DOHH2 (cell line): ENCODE results near the gene HMGXB3.

Experiments
- H3F3A ChIP-seq: fragments of 200-600 bp; sonication (generic), shearing (Covaris generic); 2 replicates; pipeline ENCODE4 v1.6.0; 2016; ENCODE audit warnings: antibody characterized with exemption, mild to moderate bottlenecking; ENCODE audit not compliant: control insufficient read depth, insufficient read depth
- H3K27ac ChIP-seq: fragments of 200-600 bp; sonication (generic); 2 replicates; pipeline ENCODE4 v1.5.1; 2014; ENCODE audit warnings: low read depth, mild to moderate bottlenecking, low read length, moderate library complexity
- H3K27me3 ChIP-seq: fragments of 200-600 bp; sonication (generic); 2 replicates; pipeline ENCODE4 v1.6.1; 2014; ENCODE audit warnings: mild to moderate bottlenecking, low read length, mixed read lengths; ENCODE audit not compliant: control insufficient read depth
- H3K36me3 ChIP-seq: fragments of 200-600 bp; sonication (generic); 2 replicates; pipeline ENCODE4 v1.6.1; 2014; ENCODE audit warnings: mild to moderate bottlenecking, low read length, moderate library complexity, mixed read lengths; ENCODE audit not compliant: control insufficient read depth
- H3K4me1 ChIP-seq: fragments of 200-600 bp; sonication (generic); 2 replicates; pipeline ENCODE4 v1.6.1; 2014; ENCODE audit warnings: mild to moderate bottlenecking, low read length, mixed read lengths; ENCODE audit not compliant: control insufficient read depth
- H3K4me2 ChIP-seq: fragments of 200-600 bp; sonication (generic); 2 replicates; pipeline ENCODE4 v1.6.0; 2014; ENCODE audit warnings: mild to moderate bottlenecking, low read length, moderate library complexity
- H3K4me3 ChIP-seq: fragments of 200-600 bp; sonication (generic); 2 replicates; pipeline ENCODE4 v1.5.1; 2014; ENCODE audit warnings: mild to moderate bottlenecking, low read length, mixed read lengths
- H3K79me2 ChIP-seq: fragments of 200-600 bp; sonication (generic); 2 replicates; pipeline ENCODE4 v1.6.1; 2014; ENCODE audit warnings: mild to moderate bottlenecking, low read length, mixed read lengths; ENCODE audit not compliant: control insufficient read depth
- H3K9me2 ChIP-seq: fragments of 200-600 bp; sonication (generic); replicated peaks from 2 replicates; pipeline ENCODE4 v1.6.1; 2014; ENCODE audit warnings: mild to moderate bottlenecking, low read length, mixed read lengths; ENCODE audit not compliant: control insufficient read depth
- H3K9me3 ChIP-seq: fragments of 200-600 bp; sonication (generic); 2 replicates; pipeline ENCODE4 v1.6.1; 2014; ENCODE audit warnings: antibody characterized with exemption, low read length, mixed read lengths; ENCODE audit not compliant: control insufficient read depth, insufficient read depth
- H4K20me1 ChIP-seq: fragments of 200-600 bp; sonication (generic); 2 replicates; pipeline ENCODE4 v1.6.0; 2014; ENCODE audit warnings: low read depth, mild to moderate bottlenecking, antibody characterized with exemption, low read length, moderate library complexity; ENCODE audit not compliant: control insufficient read depth, insufficient read depth
- EZH2phosphoT487 ChIP-seq: fragments of 200-600 bp; sonication (generic); IDR thresholded peaks from 2 replicates; pipeline ENCODE4 v1.6.1; 2017; ENCODE audit warnings: borderline replicate concordance, mild to moderate bottlenecking, antibody characterized with exemption, low read length, moderate library complexity, mixed read lengths
- TF ChIP-seq, protein P1 (sequence below): fragments of 200-600 bp; sonication (generic); IDR thresholded peaks from one replicate; pipeline ENCODE4 v1.5.1; 2014; ENCODE audit warnings: antibody characterized with exemption, mild to moderate bottlenecking, low read depth, low read length; ENCODE audit not compliant: poor library complexity, severe bottlenecking

The HMGXB3 gene

GRCh38 chr5:150062216-150062922 lies 61.8 kb downstream of the HMGXB3 start:
- no peaks in the 10 kb centered on the region for H3K9me2 ChIP-seq
- H3K27ac ChIP-seq = no peak overlapping the region
- H3K27me3 ChIP-seq = peaks cover 12% of the 10 kb centered on the region; the same call in 1 of the 2 replicates
- H3K4me3 ChIP-seq = no peak overlapping the region
- no peaks in the 10 kb centered on the region for H3K9me3 ChIP-seq
- H3K36me3 ChIP-seq = no peaks in the 10 kb centered on the region
- TF ChIP-seq, protein P1, sequence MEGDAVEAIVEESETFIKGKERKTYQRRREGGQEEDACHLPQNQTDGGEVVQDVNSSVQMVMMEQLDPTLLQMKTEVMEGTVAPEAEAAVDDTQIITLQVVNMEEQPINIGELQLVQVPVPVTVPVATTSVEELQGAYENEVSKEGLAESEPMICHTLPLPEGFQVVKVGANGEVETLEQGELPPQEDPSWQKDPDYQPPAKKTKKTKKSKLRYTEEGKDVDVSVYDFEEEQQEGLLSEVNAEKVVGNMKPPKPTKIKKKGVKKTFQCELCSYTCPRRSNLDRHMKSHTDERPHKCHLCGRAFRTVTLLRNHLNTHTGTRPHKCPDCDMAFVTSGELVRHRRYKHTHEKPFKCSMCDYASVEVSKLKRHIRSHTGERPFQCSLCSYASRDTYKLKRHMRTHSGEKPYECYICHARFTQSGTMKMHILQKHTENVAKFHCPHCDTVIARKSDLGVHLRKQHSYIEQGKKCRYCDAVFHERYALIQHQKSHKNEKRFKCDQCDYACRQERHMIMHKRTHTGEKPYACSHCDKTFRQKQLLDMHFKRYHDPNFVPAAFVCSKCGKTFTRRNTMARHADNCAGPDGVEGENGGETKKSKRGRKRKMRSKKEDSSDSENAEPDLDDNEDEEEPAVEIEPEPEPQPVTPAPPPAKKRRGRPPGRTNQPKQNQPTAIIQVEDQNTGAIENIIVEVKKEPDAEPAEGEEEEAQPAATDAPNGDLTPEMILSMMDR = no peak
- TF ChIP-seq EZH2phosphoT487 = no peak
- peaks cover 6% of the 10 kb centered on the region for H3K4me1 ChIP-seq
- no peaks in the 10 kb centered on the region for H3K79me2 ChIP-seq
- H3K4me2 ChIP-seq = no peak overlapping the region
- 0 out of 2 replicates have a peak, but pooled peaks cover 3% of the 10 kb centered on the region for H3F3A ChIP-seq
- H4K20me1 ChIP-seq = no peaks in the 10 kb centered on the region

DNA sequence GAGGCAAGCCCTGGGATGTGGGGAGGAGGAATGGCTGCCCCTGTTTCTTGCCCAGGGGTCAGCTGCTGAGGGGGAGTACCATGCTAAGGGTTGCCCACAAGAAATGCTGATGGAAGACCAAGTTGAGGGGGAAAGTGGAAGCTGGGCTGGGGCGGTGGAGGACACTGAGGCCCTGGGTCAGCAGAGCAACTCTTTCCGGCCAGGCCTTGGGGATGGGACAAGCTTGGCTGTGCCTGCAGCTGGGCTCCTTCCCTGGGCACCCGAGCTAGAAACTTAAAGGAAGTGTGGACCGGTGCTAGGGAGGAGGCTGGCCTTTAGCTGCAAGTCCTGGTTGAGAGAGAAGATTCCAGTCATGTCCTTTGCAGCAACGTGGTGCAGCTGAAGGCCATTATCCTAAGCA lies 63.1 kb downstream of the HMGXB3 start:
- H3K9me2 ChIP-seq = no peaks in the 10 kb centered on the region
- TF ChIP-seq, protein P1 = no peak
- TF ChIP-seq EZH2phosphoT487 = no peak
- H3F3A ChIP-seq = no peaks in the 10 kb centered on the region
- no peaks in the 10 kb centered on the region for H3K79me2 ChIP-seq
- no peaks in the 10 kb centered on the region for H3K36me3 ChIP-seq
- H3K9me3 ChIP-seq = no peaks in the 10 kb centered on the region
- H3K4me2 ChIP-seq = no peak overlapping the region
- peaks cover 12% of the 10 kb centered on the region; the same call in 1 of the 2 replicates for H3K27me3 ChIP-seq
- no peaks in the 10 kb centered on the region for H4K20me1 ChIP-seq
- H3K4me3 ChIP-seq = no peak overlapping the region
- peaks cover 2% of the 10 kb centered on the region for H3K4me1 ChIP-seq
- no peak overlapping the region for H3K27ac ChIP-seq

GRCh38 chr5:150064681-150065220 lies 64.2 kb downstream of the HMGXB3 start:
- no peak overlapping the region for H3K27ac ChIP-seq
- no peaks in the 10 kb centered on the region for H3K9me3 ChIP-seq
- H3K4me3 ChIP-seq = no peak overlapping the region
- H3F3A ChIP-seq = no peaks in the 10 kb centered on the region
- H3K27me3 ChIP-seq = peaks cover 12% of the 10 kb centered on the region; the same call in 1 of the 2 replicates
- no peak for TF ChIP-seq EZH2phosphoT487
- TF ChIP-seq, protein P1 = no peak
- H3K36me3 ChIP-seq = no peaks in the 10 kb centered on the region
- no peak overlapping the region for H3K4me2 ChIP-seq
- no peaks in the 10 kb centered on the region for H3K9me2 ChIP-seq
- no peaks in the 10 kb centered on the region for H4K20me1 ChIP-seq
- H3K4me1 ChIP-seq = no peaks in the 10 kb centered on the region
- H3K79me2 ChIP-seq = no peaks in the 10 kb centered on the region
